DOHH2 (cell line): Measurements from ENCODE around the gene RASGEF1C.

Experiments used
- EZH2phosphoT487 ChIP-seq: fragments of 200-600 bp; sonication (generic); IDR thresholded peaks from 2 replicates; pipeline ENCODE4 v1.6.1; 2017; ENCODE audit warnings: borderline replicate concordance, mild to moderate bottlenecking, antibody characterized with exemption, low read length, moderate library complexity, mixed read lengths
- TF ChIP-seq, protein P1 (sequence below): fragments of 200-600 bp; sonication (generic); IDR thresholded peaks from one replicate; pipeline ENCODE4 v1.5.1; 2014; ENCODE audit warnings: antibody characterized with exemption, mild to moderate bottlenecking, low read depth, low read length; ENCODE audit not compliant: poor library complexity, severe bottlenecking

DNA sequence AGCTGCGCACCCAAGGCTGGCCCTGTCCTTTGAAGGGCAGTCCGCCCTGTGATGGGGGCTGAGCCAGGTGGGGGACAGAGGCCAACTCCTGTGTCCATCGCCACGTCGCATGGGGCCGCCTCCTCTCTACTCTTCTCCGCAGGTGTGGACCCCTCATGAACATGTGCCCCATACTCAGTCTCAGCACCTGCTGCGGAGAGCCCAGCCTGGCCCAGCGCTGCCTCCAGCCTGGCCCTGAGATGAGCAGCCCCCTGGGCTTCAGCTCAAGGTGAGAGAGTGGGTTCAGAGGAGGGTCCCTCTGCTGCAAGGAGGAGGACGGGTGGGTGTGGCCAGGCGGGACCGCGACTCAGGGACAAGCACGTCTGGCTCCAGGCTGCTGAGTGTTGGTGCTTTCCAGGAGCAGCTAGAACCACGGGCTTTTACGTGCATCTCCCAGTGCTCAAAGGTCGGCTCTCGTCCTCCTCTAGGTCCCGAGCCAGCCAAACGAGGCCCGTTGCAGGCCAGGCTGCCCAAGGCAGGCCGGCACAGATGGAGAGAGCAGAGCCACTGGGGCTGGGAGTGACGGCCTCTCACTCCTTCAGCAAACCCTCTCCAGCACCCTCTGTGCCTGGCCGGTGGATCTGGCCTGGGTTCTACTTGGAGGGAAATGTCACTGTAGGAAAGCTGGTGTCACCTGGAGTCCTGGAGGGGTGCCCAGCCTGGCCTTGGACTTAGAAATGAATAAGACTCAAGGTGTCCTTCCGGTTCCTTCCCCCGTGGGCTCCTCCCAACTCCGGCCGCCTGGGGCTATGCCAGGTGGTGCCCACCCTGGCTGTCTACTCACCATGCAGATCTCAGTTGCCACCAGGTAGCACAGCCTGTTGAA lies 88.5 kb downstream of the RASGEF1C start:
- TF ChIP-seq, protein P1, sequence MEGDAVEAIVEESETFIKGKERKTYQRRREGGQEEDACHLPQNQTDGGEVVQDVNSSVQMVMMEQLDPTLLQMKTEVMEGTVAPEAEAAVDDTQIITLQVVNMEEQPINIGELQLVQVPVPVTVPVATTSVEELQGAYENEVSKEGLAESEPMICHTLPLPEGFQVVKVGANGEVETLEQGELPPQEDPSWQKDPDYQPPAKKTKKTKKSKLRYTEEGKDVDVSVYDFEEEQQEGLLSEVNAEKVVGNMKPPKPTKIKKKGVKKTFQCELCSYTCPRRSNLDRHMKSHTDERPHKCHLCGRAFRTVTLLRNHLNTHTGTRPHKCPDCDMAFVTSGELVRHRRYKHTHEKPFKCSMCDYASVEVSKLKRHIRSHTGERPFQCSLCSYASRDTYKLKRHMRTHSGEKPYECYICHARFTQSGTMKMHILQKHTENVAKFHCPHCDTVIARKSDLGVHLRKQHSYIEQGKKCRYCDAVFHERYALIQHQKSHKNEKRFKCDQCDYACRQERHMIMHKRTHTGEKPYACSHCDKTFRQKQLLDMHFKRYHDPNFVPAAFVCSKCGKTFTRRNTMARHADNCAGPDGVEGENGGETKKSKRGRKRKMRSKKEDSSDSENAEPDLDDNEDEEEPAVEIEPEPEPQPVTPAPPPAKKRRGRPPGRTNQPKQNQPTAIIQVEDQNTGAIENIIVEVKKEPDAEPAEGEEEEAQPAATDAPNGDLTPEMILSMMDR: no peak
- TF ChIP-seq EZH2phosphoT487: no peak
